HEK293T (cell line): ENCODE measurements around the gene TRIM69.

Source experiments
- BHLHE40 ChIP-seq: fragments of 450-650 bp; IDR thresholded peaks from 2 replicates; pipeline ENCODE4 v1.6.1; 2016; ENCODE audit warnings: mild to moderate bottlenecking, moderate library complexity, borderline replicate concordance
- ELF4 ChIP-seq: fragments of 450-650 bp; IDR thresholded peaks from 2 replicates; pipeline ENCODE4 v1.6.1; 2017; ENCODE audit warnings: antibody characterized with exemption
- FOXK2 ChIP-seq: fragments of 450-650 bp; IDR thresholded peaks from 2 replicates; pipeline ENCODE4 v1.6.1; 2016; ENCODE audit warnings: mild to moderate bottlenecking
- FOXM1 ChIP-seq: fragments of 450-650 bp; IDR thresholded peaks from 2 replicates; pipeline ENCODE4 v1.6.1; 2017; ENCODE audit warnings: mild to moderate bottlenecking, borderline replicate concordance
- SP1 ChIP-seq: fragments of 450-650 bp; IDR thresholded peaks from 2 replicates; pipeline ENCODE4 v1.6.1; 2017
- SUZ12 ChIP-seq: fragments of 450-650 bp; IDR thresholded peaks from 2 replicates; pipeline ENCODE4 v1.6.1; 2016; ENCODE audit warnings: mild to moderate bottlenecking
- TARDBP ChIP-seq: fragments of 450-650 bp; IDR thresholded peaks from 2 replicates; pipeline ENCODE4 v1.6.1; 2016

- TF ChIP-seq BHLHE40, result no peak
- no peak for TF ChIP-seq FOXK2
- no peak for TF ChIP-seq SP1
- no peak for TF ChIP-seq SUZ12
- no peak for TF ChIP-seq FOXM1
- no peak for TF ChIP-seq TARDBP
- TF ChIP-seq ELF4, result no peak
Observed at GRCh38 chr15:44763848-44764247, 27.5 kb downstream of the TRIM69 start.
